Colonic mucosa (tissue), 4 donors: ENCODE data around the gene HPS4. TPM values are rescaled to one million over a fixed set of nuclear protein-coding genes. Genes with fewer than 3 reads are reported as not detected.

Source experiments
- DNase-seq: peaks from one replicate; pipeline ENCODE4 v3.0.0-alpha.2; 2020
- H3K27ac ChIP-seq: fragments of 200-600 bp; one replicate; pipeline ENCODE4 v1.8.0; 2021
- H3K27me3 ChIP-seq: fragments of 200-600 bp; one replicate; pipeline ENCODE4 v1.8.0; 2021
- H3K36me3 ChIP-seq: fragments of 200-600 bp; one replicate; pipeline ENCODE4 v1.8.0; 2021
- H3K4me1 ChIP-seq: fragments of 200-600 bp; one replicate; pipeline ENCODE4 v1.8.0; 2021; ENCODE audit warnings: mild to moderate bottlenecking
- H3K4me3 ChIP-seq: fragments of 200-600 bp; one replicate; pipeline ENCODE4 v1.8.0; 2021
- H3K9ac ChIP-seq, 2 donors: one replicate each; pipeline ENCODE4 v1.7.0; 2013; ENCODE audit warnings: control low read depth in 2 of 2, low read depth in 2 of 2, low read length in 2 of 2
- H3K9me3 ChIP-seq: fragments of 200-600 bp; one replicate; pipeline ENCODE4 v1.8.0; 2021
- intact Hi-C: fragments of 100-400 bp; cut with DNase I; formaldehyde crosslinking; loops from one replicate; pipeline ENCODE4 v1.14.1; 2022
- total RNA-seq, 2 donors: library from RNA; stranded (reverse); fragmentation: NEBNext Ultra II Directional in 1 of 2; extraction: Animal tissue kit (Norgen Biotek cat#: 25700) in 1 of 2; gene quantifications; one replicate each; pipeline ENCODE4 v1.2.1, GENCODE V29; 2021
- TF ChIP-seq, protein P1 (sequence below): fragments of 200-600 bp; IDR thresholded peaks from one replicate; pipeline ENCODE4 v1.8.0; 2022; ENCODE audit warnings: antibody characterized with exemption, mild to moderate bottlenecking
- donor health status: healthy.
- donor health status: DM: no; HTN: no; CAD: no.
- donor health status: DM: no; HTN: no; CAD: no.

HPS4 gene
- total RNA-seq, 2 donors from 2014 or later = 23.8 to 26.3 TPM

DNA sequence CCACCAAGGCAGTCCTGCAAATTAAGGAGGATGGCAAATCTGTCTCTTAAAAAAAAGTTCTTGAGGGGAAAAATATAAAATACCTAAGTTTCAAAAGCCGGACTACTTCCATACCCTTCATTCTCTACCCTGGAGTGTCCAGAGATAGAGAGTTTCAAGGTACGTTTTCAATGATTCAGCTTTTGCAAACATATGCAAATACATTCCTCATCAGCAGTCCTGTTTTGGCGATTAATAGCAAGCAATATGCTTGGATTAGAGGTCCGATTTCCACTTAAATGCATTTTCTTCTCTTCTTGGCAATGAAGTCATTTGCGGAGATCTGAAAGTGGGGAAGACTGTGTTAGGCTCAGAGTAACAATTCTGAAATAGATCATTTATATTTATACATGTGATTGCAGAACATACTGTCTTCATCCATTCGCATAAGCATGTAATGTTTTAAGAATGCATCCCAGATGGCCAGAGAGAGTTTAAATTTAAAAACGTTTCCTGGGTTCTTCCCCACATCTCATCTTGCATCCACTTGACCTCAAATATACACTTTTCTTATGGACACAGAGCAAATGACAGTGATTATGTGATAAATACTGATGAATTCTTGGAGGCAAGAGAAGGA, 42.5 kb upstream of the HPS4 start:
- Histone ChIP-seq H3K4me3 (no peak overlapping the region), H3K9me3 (no peaks in the 10 kb centered on the region), H3K27me3 (no peaks in the 10 kb centered on the region), H3K36me3 (no peaks in the 10 kb centered on the region), H3K9ac (no peak overlapping the region), H3K4me1 (no peaks in the 10 kb centered on the region), H3K27ac (no peak overlapping the region)
- intact Hi-C loops = no loop called here
- TF ChIP-seq, protein P1, sequence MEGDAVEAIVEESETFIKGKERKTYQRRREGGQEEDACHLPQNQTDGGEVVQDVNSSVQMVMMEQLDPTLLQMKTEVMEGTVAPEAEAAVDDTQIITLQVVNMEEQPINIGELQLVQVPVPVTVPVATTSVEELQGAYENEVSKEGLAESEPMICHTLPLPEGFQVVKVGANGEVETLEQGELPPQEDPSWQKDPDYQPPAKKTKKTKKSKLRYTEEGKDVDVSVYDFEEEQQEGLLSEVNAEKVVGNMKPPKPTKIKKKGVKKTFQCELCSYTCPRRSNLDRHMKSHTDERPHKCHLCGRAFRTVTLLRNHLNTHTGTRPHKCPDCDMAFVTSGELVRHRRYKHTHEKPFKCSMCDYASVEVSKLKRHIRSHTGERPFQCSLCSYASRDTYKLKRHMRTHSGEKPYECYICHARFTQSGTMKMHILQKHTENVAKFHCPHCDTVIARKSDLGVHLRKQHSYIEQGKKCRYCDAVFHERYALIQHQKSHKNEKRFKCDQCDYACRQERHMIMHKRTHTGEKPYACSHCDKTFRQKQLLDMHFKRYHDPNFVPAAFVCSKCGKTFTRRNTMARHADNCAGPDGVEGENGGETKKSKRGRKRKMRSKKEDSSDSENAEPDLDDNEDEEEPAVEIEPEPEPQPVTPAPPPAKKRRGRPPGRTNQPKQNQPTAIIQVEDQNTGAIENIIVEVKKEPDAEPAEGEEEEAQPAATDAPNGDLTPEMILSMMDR = no peak
- DNase-seq = no peak

DNA sequence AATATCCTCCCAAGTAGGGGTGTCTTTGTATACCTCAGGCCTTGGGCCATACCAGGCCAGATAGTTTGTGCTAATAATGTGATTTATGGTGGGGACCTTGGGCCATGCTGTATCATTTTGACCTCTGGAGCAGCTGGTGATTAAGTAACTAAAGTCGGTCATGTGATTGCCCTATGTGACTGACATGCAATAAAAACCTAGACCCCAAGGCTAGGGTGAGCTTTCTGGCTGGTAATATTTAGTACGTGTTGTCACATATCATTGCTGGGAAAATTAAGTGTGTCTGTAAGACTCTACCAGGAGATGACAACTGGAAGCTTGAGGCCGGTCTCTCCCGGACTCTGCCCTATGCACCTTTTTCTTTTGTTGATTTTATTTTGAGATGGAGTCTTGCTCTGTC, 41.3 kb upstream of the HPS4 start:
- Histone ChIP-seq H3K27me3 (no peaks in the 10 kb centered on the region), H3K27ac (no peak overlapping the region), H3K4me3 (no peak overlapping the region), H3K36me3 (no peaks in the 10 kb centered on the region), H3K9me3 (no peaks in the 10 kb centered on the region), H3K4me1 (no peaks in the 10 kb centered on the region), H3K9ac (no peak overlapping the region)
- TF ChIP-seq, protein P1 = no peak
- no peak for DNase-seq
- intact Hi-C loops = no loop called here

DNA sequence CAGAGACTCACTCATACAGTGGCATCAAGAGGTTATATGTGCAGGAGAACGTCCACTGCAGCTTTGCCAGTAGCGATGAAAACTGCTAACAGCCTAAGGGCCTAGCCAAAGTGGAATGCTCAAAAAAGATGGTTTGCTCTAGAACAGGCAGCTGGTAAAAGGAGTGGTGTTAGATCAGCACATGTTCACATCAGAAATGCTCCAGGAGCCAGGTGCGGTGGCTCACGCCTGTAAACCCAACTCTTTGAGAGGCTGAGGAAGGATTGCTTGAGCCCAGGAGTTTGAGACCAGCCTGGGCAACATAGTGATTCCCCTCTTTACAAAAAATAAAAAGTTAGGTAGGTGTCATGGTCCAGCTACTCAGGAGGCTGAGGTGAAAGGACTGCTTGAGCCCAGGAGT, 39.0 kb upstream of the HPS4 start:
- no peaks in the 10 kb centered on the region for H3K9me3 ChIP-seq
- TF ChIP-seq, protein P1 = no peak
- H3K4me3 ChIP-seq = no peak overlapping the region
- intact Hi-C loops = no loop called here
- H3K9ac ChIP-seq = no peak overlapping the region
- no peaks in the 10 kb centered on the region for H3K4me1 ChIP-seq
- H3K27me3 ChIP-seq = no peaks in the 10 kb centered on the region
- no peak for DNase-seq
- no peak overlapping the region for H3K27ac ChIP-seq
- H3K36me3 ChIP-seq = no peaks in the 10 kb centered on the region

DNA sequence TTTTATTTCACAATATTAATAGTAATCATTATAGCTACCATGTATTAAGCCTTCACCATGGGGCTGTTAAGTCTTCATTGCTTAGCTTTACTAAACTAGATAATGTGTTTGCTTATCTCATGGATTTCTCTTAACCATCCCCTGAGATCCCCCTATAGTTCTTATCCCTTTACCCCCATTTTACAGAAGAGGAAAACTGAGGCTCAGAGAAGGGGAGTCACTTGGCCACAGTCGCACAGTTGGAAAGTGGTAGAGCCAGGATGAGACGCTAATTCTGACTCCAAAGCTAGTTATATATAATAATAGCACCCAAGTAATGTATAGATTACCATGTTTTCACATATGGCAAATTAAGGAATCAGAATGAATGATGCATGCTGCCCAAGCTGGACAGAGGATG, 38.4 kb upstream of the HPS4 start:
- no peak for DNase-seq
- TF ChIP-seq, protein P1 = no peak
- intact Hi-C loops = no loop called here
- no peaks in the 10 kb centered on the region for H3K4me1 ChIP-seq
- no peak overlapping the region for H3K4me3 ChIP-seq
- H3K36me3 ChIP-seq = no peaks in the 10 kb centered on the region
- no peak overlapping the region for H3K9ac ChIP-seq
- H3K9me3 ChIP-seq = no peaks in the 10 kb centered on the region
- H3K27ac ChIP-seq = no peak overlapping the region
- H3K27me3 ChIP-seq = no peaks in the 10 kb centered on the region

DNA sequence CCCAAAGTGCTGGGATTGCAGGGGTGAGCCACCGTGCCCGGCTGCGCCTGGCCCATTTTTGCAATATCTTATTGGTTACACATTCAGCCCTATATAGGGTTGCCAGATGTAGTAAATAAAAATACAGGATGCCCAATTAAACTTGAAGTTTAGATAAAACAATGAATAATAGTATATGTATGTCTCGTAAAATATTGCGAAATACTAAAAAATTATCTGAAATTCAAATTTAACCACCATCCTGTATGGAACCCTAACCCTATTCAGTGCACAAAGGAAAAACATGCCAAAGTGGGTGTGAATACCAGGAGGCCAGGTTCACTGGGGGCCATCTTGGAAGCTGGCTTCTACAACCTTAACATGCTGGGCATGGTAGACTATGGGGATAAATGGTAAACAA, 33.8 kb upstream of the HPS4 start:
- H3K9ac ChIP-seq = no peak overlapping the region
- DNase-seq = no peak
- no peaks in the 10 kb centered on the region for H3K27me3 ChIP-seq
- intact Hi-C loops = no loop called here
- H3K27ac ChIP-seq = no peak overlapping the region
- no peaks in the 10 kb centered on the region for H3K4me1 ChIP-seq
- H3K36me3 ChIP-seq = no peaks in the 10 kb centered on the region
- no peak overlapping the region for H3K4me3 ChIP-seq
- no peaks in the 10 kb centered on the region for H3K9me3 ChIP-seq
- TF ChIP-seq, protein P1 = no peak
